Measurements from ENCODE around the gene CEP120.
"Not testable (repeated sequence)": the region's sequence is repeated elsewhere in the genome, so short reads cannot be mapped to it uniquely, and the experiment has no call there.

CEP120 gene

DNA sequence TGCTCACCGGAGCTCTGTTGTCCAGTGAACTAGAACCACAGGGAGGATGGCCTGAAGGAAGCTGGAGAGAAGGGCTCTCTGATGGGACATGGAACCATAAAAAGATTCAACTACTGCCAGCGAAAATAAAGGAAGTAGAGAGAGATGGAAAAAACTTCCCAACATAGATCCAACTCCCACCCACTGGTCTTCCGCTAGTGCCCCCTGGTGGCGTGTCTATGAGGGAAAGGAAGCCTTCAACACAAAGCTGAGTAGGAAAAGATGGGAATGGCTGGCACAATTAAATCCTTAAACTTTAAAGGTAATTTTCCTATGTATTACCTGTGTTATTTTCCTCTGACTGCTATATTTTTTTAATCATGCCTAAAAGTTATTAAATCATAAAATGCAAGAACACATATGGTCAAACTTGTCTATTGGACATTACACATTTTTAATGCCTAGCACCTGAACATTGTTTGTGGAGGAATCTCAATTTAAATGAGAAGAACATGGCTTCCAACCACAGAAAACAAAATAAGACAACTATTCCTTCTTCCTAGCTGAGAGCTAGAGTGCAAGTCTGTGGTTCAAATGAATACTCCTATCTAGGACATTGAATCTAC is 51.5 kb downstream of the CEP120 start:
- peak; percentile 15 to 39 for DNase-seq

DNA sequence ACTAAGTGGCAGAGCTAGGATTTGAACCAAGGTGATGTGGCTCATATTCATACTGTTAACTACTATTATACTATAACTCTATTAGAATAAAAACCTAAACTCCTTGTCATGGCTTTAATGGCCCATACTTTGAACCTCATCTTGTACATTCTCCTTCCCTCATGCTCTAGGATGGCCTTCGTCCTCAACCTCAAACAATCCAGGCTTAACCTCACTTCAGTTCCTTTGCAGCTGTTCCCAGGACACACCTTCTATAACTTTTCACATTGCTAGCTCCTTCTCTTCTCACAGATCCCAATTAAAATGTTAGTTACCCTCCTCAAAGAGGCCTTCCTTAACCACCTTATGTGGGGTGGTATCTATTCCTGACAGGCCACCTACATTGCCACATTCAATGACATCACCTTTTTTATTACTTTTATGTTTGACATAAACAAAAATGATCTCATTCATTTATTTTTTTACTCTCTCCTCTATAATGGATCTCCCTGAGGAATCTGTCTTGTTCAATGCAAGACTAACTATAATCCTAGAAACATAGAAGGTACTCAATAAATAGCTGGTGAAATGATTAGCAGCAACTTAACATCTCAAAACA is 53.7 kb downstream of the CEP120 start:
- no peak for DNase-seq

DNA sequence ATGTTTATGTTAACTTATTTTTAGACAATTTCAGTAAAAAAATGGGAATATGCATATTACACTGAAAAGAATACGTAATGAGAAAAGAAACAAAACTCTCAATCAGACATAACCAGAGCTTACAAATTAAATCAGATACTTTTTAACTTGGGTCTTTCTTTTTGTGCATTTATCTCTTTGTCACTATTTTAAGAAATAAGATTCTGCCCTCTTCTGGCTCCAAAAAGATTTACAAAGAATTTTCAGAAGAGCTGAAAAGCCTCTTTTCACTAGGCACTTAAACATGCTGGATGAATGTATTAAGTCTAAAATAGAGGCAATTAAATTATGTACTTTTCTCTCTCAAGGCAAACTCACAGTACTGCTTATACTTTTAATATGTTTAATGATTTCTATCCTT is 55.5 kb downstream of the CEP120 start:
- peak in 1 of 2 experiments; percentile 4 for DNase-seq

DNA sequence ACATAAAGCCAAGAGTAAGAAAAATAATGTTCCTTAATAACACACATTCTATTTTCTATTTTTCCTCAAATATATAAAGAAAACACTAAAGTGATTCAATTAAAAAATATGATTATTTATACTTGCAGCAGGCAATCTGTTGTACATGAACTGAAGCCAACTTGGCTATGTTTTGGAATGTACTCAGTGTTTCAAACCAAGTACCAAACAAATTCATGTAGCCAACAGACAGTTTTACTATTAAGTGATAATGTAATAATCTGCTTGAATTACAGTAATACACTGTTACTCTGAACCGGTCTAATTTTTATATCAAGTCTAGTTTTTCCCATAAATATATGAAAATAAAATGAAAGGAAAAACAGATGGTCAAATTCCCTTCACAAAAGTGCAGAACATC is 58.0 kb downstream of the CEP120 start:
- no peak for DNase-seq

DNA sequence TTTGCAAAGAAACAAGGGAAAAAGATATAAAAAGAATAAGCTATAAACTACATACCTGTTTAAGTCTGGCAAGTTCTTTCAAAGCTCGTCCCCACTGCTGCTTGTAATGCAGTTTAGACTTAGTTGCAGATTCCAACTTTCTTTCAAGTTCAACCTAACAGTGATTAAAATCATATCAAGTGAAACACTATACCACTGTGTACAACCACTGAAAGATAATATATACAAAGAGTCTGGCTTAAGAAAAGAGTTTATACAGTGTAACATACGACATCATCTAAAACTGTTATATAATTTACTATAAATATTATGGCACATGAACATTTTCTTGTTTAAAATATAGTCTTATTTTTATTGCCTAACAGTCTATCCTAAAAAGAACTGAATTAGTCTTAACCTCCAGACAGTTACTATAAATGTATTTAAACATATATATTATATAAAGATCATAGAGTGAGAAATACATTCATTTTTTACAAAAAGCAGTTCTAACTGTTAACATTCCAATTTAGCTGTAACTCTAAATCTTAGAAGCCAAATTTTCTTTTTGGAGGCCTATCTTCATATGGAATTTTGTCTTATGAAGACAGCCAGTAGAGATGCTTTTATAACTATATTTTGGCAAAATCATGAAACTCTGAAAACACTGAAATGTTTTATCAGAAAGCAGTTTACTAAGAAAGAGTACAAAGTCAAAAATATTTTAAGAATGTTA is 58.6 kb downstream of the CEP120 start:
- DNase-seq, result no peak

DNA sequence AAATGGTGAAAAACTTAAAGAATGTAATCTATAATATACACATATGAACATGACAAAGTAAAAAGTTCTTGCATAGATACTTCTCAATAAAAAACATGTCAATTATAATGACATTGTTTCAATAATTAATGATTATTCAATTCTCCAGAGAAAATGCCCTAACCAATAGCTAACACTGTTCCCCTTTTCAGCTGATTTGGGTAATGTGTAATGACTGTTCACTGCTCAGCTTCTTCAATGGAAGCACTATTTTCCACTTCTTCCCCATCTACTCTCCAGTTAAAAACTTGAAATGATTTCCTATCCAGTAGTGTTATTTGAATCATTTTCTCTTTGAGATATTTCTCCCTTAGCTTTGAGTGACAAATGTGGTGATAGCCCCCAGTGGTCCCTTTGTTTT is 62.3 kb downstream of the CEP120 start:
- DNase-seq, result no peak

DNA sequence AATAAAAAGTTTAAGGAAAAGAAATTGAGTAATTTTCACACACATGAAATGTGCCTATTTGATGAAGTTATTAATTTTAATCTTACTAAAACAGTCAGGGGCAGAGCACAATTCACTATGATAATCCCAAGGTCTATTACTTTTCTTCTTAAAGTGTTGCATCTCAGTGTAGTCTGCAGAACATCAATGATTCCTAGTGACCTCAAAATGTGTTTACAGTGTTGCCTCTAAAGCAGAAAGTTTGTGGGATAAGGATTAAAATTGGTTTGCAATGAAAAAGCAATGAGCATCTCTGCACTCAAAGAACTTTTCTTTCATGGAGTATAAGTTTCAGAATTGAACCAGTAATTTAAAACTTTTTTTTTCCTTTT is 63.0 kb downstream of the CEP120 start:
- no peak for DNase-seq

DNA sequence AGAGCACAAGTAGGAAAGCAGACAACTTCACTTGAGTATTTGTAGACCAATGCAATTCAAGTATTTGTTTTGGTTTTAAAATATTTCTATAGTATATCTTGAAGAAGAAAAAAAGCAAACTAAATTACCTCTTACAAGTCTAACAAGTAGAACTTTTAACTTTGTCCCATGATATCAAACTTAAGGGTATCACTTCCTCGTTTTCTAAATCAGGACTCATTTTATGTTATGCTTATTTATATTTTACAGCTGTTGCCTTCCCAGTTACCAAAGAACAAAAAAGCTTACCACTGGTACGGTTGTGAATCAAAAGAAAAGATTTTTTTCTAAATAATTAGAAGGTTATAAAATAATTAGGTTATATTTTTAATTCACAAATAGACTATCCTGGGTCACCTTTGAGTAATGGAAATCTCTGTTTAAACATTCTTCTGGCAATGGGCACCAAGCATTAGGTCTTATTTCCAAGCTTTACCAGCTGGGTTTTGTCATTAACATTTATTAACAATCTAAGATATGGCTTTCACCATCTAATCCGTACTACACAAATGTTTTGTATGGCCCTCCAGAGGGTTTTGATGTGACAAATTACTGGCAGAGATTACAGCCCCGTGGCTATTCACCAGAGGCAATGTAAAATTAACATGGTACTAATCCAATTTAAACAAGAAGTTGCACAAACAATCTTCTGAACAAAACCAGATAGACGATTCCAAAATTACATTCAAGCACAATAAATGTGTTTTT is 63.6 kb downstream of the CEP120 start:
- no peak for DNase-seq

DNA sequence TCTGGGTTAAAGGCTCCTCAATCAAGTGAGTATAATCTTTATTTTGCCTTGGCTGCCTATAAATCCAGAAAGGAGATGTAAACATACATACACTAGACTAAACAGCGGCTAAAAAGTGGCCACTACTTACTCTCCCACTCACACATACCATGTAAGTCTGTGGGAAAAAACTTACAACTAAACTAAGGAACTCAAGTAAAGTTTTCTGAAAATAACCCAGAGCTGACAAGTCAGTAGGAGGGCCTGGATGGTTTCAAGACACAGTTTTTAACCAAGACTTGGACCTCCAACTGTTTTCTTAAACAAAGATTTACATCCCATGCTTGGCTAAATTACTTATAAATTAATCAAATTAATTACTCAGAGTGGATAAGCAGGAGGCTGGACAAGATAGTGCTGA is 64.5 kb downstream of the CEP120 start:
- no peak for DNase-seq

DNA sequence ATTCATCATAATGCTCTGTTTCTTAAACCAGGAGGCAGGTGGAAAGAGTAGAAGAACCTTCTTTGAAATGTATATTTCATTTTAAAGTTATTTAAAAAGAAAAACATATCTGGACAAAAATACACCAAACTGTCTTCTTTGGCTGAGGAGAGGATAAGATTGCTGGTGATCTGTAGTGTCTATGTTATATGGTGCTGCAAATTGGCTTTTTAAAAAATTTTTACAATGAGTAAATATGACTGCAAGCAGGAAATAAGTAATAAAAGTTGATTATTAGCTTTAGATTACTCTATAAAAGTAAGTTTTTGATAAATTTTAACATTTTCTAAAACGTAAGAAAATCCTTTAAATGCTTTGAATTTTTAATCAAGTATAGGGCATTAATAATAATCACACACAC is 64.9 kb downstream of the CEP120 start:
- DNase-seq, result no peak

DNA sequence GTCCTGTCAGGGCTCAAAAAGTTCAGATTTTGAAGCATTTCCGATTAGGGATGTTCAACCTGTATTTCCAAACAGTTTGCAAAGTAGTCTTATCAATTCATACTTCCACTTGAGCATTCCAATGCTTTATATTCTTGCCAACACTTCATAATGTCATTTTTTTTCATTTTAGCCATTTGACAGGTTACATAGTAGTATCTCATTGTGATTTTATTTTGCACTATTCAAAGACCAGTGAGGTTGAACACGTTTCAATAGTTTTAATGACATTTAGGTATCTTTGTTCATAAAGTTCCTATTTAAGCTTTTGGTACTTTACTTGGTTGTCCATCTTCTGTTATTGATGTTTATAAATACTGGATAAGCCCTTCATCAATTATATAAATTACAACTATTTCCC is 71.4 kb downstream of the CEP120 start:
- no peak for DNase-seq

DNA sequence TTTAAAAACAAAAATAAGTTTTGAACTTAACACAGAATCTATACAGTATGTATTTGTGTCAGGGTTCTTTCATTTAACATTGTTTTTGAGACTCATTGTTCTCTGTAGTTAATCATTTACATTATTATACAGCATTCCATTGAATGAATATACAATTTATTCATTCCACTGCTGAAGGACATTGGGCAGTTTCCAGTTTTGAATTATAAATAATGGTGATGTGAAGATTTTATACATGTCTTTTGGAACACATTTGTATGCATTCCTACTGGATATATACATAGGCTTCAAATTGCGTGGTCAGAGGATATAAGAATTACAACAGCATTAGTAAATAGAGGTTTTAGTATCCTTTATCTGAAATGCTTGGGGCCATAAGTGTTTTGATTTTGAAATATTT is 72.0 kb downstream of the CEP120 start:
- DNase-seq, result no peak

DNA sequence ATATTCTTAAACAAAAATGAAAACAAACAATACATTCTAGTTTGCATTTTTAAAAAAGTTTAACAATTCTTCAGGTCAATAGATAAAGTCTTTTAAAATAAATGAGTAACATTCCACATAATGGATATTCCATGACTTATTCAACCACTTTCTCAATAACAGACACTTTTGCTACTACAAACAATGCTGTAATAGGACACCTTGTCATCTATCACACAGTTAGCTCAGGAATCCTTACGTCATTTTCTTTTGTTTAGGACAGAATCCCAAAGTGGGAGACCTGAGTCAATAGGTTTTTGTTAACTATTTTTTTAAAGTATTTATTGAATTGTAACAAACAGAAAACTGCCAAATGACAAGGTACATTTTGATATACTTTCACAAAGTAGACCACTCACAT is 72.5 kb downstream of the CEP120 start:
- DNase-seq, result no peak

DNA sequence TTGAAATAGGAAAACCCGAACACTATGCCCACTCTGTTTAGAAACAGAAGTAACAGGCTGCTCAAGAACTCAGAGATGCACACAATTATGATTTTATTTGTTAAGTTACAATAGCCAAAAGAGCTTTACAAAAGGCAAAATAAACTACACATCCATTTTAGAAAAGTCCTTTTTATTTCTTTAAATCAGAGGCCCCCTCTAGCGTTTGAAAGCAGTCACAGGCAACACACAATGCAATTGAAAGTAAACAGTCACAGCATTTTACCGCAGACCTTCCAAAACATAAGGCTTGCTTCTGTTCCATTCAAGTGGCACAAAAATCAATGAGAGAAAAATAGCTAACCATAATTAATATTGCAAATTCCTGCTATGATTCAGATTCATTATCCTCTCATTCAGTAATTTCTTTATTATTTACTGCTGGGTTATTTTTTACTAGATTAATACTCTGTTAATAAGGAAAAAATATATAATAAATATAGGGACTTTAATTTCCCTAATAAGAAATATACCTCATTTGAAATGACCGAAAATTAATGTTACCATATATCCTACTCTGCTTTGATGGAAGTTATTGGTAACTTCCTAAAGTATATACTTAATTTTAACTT is 78.3 kb downstream of the CEP120 start:
- peak; percentile 32 to 36 for DNase-seq

DNA sequence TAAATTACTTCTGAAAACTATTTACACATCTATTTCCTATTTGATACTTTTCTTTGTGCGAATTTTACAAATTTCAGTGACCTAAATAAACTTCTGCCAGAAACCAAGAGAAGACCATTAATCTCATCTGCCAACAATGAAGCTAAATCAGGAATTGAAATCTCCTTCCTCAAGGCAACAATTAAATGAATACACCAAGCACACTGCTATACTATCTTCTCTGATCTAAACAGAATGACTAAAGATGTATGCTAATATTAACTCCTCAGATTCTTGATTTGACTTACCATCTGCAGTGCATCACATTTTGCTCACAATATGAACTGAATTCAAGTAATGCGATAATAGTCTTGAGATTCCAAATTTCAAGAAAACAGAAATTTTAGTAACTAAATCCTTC is 82.3 kb downstream of the CEP120 start:
- no peak for DNase-seq

DNA sequence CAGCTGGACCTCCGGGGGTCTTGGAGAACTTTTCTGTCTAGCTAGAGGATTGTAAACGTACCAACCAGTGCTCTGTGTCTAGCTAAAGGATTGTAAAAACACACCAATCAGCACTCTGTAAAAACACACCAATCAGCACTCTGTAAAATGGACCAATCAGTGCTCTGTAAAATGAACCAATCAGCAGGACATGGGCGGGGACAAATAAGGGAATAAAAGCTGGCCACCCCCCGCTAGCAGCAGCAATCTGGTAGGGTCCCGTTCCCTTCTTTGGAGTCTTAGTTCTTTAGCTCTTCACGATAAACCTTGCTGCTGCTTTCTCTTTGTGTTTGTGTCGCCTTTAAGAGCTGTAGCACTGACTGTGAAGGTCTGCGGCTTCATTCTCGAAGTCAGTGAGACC is 114.8 kb downstream of the CEP120 start:
- not testable (repeated sequence) for DNase-seq

DNA sequence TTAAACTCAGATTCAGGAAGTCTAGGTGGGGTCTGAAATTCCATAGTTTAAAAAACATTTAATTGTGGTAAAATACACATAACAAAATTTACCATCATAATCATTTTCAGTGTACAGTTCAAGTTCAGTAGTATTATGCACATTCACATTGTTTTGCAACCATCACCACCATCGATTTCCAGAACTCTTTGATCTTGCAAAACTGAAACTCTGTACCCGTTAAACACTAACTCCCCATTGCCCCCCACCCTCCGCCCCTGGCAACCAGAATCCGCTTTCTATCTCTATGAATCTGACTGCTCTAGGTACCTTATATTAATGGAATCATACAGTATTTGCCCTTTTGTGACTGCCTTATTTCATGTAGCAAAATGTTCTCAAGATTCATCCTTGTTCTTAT is 117.5 kb downstream of the CEP120 start:
- DNase-seq, result no peak

DNA sequence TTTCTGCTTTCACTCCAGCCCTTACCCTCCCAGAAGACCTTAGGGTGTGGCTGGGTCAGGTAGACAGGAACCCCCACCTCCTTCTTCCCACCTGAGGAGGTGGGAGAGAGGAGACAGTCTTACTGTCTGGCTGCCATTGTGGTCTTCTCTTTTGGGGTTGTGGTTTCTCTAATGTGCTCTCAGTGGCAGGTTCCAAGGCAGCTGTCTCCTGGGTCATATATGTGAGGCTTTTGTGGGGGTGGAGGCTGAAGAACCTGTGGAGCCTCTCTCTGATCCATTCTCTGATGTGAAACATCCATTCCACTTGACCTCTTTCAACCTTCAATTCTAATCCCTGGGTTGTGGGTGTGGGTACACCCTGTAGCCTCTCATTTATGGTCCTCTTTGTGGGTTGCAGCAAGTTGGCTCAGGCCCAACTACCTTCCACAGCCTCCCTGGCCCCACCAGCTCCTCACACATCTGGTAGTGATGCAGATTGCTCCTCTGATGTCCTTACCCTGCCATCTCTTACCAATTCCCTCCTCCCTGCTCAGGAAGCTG is 118.4 kb downstream of the CEP120 start:
- no peak for DNase-seq

DNA sequence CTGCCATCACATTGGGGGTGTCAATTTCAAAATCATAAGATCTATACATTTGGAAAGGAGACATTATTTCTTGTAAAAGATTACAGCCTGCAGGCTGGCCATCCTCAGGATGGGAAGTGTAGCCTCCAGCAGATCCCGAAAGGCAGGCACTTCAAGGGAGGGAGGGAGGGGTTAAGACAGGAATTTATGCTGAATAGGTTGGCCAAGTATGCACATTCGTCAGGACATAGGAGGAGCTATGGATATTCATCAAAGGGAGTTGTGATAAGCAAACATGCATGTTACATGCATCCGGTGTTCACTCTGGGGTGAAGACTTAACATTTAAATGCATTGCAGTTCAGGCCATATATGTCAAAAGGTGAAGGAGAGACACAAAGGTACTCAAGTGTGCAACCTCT is 119.4 kb downstream of the CEP120 start:
- no peak for DNase-seq

DNA sequence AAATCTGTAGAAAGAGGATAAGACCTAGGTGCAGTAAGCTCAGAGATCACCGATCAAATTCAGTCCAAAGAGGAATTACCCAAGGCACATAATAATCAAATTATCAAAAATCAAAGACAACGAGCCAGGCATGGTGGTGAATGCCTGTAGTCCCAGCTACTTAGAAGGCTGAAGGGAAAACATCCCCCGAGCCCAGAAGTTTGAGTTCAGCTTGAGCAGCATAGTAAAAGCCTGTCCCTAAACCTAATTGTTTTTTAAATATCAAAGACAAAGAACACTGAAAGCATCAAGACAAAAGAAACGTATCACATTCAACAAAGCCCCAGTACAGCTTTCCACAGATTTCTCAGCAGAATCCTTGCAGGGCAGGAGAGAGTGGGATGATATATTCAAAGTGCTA is 122.9 kb downstream of the CEP120 start:
- DNase-seq, result no peak

DNA sequence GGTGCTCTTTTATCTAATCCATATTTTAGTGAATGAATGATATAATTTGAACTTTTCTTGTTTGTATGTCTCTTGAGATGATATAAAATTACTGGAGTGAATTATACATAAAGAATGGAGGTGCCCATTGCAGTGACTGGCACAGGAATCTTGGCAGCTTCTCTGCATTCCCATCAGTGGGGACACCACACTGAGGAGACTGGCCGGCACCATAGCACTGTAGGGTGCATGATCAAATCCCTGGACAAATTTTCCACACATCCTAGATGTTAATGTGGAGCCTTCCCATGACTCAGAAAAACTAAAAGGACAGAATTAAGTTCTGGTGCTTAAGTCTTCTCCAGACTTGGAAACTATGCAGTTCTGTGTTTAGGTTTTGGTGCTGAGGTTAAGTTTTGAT is 124.1 kb downstream of the CEP120 start:
- no peak for DNase-seq

DNA sequence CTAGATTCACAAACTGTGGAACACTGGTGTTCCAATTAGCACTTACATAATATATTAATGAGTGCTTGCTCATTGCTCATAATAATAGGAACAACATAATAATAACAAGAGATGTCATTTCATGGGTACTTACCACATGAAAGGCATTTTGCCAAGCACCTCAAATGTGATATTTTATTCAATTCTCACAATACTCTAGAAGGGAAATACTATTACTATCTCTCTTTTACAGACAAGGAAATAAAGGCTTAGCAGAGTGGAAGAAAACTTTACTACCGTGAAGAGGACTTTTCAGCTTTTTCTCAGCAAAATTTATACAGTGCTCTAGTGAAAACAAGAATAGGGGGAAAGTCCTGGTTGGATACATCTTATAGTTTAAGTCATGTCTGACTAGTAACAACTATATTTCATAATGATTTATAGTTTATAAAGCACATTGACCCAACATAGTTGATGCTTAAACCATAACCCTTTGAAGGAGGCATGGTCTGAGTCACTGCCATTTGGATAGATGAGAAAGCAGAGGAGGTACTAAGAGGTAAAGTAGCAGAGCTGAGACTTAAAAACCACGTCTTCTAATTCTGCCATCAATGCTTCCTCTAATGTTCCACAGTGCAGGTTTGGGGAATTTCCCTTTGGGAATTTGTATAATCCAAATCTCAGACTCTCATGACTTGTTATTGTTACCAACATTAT is 124.7 kb downstream of the CEP120 start:
- DNase-seq, result no peak

DNA sequence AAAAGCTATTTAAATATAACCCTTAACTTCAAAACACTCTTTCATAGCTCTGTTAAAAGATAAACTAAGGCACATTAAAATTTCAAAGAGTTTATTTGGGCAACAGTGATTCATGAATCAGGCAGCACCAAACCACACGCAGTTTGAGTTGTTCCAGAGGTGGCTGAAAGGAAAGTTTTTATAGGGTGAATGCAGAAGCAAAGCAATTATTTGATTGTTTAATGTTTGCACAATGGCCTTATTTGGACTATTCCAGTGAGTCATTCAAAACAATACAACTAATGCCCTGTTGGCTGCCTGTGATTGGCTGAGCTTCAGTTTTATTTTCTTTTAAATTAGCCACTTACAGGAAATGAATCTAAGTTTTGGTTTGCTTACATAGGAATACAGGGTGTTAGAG is 125.3 kb downstream of the CEP120 start:
- no peak for DNase-seq

Measured in NCI-H2081 (cell line).